Keratinocyte (primary cell): ENCODE measurements around the gene DPAGT1.

Source experiments
- EZH2 ChIP-seq: IDR thresholded peaks from one replicate; pipeline ENCODE4 v1.6.1; 2012; ENCODE audit warnings: inconsistent platforms, mild to moderate bottlenecking, low read length, moderate library complexity
- TF ChIP-seq, protein P1 (sequence below), 3 experiments: IDR thresholded peaks in 1 of 3; conservative IDR thresholded peaks in 1 of 3; optimal IDR thresholded peaks in 1 of 3; 2 replicates in 2 of 3; 3 replicates in 1 of 3; pipeline versions ENCODE3 to v1.5.1; 2011; ENCODE audit warnings: low read length in 3 of 3, mild to moderate bottlenecking in 3 of 3, moderate library complexity in 2 of 3, control low read depth in 1 of 3, inconsistent platforms in 1 of 3; ENCODE audit not compliant: insufficient read depth in 2 of 3; ENCODE audit errors: extremely low read depth in 1 of 3

DNA sequence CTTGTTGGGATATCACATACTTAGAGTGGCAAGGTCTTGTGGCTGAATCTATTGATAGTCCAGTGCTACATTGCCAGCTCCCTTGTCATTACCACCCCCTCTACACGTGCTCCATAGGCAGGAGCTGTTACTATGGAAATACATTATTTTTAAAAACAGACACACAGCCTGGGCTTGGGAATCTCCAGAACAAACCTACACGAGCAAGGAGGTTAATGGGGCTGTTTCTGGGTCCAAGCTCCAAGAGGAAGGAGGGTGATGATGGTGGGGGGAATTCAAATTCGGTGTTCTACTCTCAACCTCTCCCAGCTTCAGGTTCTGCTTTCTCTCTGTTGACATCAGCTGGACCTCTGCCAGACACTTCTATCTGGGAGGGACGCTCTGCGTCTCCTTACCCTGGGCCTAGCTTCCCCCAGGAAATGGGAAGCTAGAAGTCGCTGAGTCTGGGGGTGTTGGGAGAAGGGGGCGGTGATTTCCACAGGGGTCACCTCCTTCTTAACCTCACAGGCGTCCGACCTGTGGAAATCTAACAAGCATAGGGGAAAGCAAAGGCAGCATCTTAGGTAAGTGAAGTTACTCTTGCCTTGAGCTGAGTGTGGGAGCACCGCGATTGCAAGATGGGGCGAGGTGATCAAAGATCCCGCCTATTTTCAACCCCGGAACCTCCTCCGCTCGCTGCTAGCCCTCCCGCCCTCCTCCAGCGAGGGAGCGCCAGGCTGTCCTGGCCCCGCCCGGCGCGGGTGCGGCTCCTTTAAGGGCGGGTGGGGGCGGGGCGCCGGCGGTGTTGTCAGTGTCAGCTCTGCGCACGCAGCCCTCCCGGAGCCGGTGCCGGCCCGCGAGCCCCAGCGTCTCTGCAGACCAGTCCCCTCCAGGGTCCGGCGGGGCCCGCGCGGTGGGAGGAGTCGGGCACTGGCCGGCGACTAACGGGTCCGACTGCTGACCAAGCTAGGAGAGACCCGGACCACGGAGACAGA, 5.2 kb upstream of the DPAGT1 start, which contains the start of gene C2CD2L:
- TF ChIP-seq, protein P1, sequence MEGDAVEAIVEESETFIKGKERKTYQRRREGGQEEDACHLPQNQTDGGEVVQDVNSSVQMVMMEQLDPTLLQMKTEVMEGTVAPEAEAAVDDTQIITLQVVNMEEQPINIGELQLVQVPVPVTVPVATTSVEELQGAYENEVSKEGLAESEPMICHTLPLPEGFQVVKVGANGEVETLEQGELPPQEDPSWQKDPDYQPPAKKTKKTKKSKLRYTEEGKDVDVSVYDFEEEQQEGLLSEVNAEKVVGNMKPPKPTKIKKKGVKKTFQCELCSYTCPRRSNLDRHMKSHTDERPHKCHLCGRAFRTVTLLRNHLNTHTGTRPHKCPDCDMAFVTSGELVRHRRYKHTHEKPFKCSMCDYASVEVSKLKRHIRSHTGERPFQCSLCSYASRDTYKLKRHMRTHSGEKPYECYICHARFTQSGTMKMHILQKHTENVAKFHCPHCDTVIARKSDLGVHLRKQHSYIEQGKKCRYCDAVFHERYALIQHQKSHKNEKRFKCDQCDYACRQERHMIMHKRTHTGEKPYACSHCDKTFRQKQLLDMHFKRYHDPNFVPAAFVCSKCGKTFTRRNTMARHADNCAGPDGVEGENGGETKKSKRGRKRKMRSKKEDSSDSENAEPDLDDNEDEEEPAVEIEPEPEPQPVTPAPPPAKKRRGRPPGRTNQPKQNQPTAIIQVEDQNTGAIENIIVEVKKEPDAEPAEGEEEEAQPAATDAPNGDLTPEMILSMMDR (optimal IDR thresholded peaks at IDR 0.05 in 1 of 3, IDR thresholded peaks at IDR 0.05 in 1 of 3, conservative IDR thresholded peaks at IDR 0.05 in 1 of 3; ENCODE audit: extremely low read depth in 1 of 3, insufficient read depth in 2 of 3, low read length in 3 of 3), result no peak
- TF ChIP-seq EZH2, result no peak
